DOHH2 (cell line): Measurements from ENCODE around the gene AGGF1.
"Not testable (repeated sequence)": the region's sequence is repeated elsewhere in the genome, so short reads cannot be mapped to it uniquely, and the experiment has no call there.

ENCODE experiments used
- H3F3A ChIP-seq: fragments of 200-600 bp; sonication (generic), shearing (Covaris generic); 2 replicates; pipeline ENCODE4 v1.6.0; 2016; ENCODE audit warnings: antibody characterized with exemption, mild to moderate bottlenecking; ENCODE audit not compliant: control insufficient read depth, insufficient read depth
- H3K27ac ChIP-seq: fragments of 200-600 bp; sonication (generic); 2 replicates; pipeline ENCODE4 v1.5.1; 2014; ENCODE audit warnings: low read depth, mild to moderate bottlenecking, low read length, moderate library complexity
- H3K27me3 ChIP-seq: fragments of 200-600 bp; sonication (generic); 2 replicates; pipeline ENCODE4 v1.6.1; 2014; ENCODE audit warnings: mild to moderate bottlenecking, low read length, mixed read lengths; ENCODE audit not compliant: control insufficient read depth
- H3K36me3 ChIP-seq: fragments of 200-600 bp; sonication (generic); 2 replicates; pipeline ENCODE4 v1.6.1; 2014; ENCODE audit warnings: mild to moderate bottlenecking, low read length, moderate library complexity, mixed read lengths; ENCODE audit not compliant: control insufficient read depth
- H3K4me1 ChIP-seq: fragments of 200-600 bp; sonication (generic); 2 replicates; pipeline ENCODE4 v1.6.1; 2014; ENCODE audit warnings: mild to moderate bottlenecking, low read length, mixed read lengths; ENCODE audit not compliant: control insufficient read depth
- H3K4me2 ChIP-seq: fragments of 200-600 bp; sonication (generic); 2 replicates; pipeline ENCODE4 v1.6.0; 2014; ENCODE audit warnings: mild to moderate bottlenecking, low read length, moderate library complexity
- H3K4me3 ChIP-seq: fragments of 200-600 bp; sonication (generic); 2 replicates; pipeline ENCODE4 v1.5.1; 2014; ENCODE audit warnings: mild to moderate bottlenecking, low read length, mixed read lengths
- H3K79me2 ChIP-seq: fragments of 200-600 bp; sonication (generic); 2 replicates; pipeline ENCODE4 v1.6.1; 2014; ENCODE audit warnings: mild to moderate bottlenecking, low read length, mixed read lengths; ENCODE audit not compliant: control insufficient read depth
- H3K9me2 ChIP-seq: fragments of 200-600 bp; sonication (generic); replicated peaks from 2 replicates; pipeline ENCODE4 v1.6.1; 2014; ENCODE audit warnings: mild to moderate bottlenecking, low read length, mixed read lengths; ENCODE audit not compliant: control insufficient read depth
- H3K9me3 ChIP-seq: fragments of 200-600 bp; sonication (generic); 2 replicates; pipeline ENCODE4 v1.6.1; 2014; ENCODE audit warnings: antibody characterized with exemption, low read length, mixed read lengths; ENCODE audit not compliant: control insufficient read depth, insufficient read depth
- H4K20me1 ChIP-seq: fragments of 200-600 bp; sonication (generic); 2 replicates; pipeline ENCODE4 v1.6.0; 2014; ENCODE audit warnings: low read depth, mild to moderate bottlenecking, antibody characterized with exemption, low read length, moderate library complexity; ENCODE audit not compliant: control insufficient read depth, insufficient read depth
- CTCF ChIP-seq: fragments of 200-600 bp; sonication (generic); IDR thresholded peaks from one replicate; pipeline ENCODE4 v1.5.1; 2014; ENCODE audit warnings: antibody characterized with exemption, mild to moderate bottlenecking, low read depth, low read length; ENCODE audit not compliant: poor library complexity, severe bottlenecking
- EZH2phosphoT487 ChIP-seq: fragments of 200-600 bp; sonication (generic); IDR thresholded peaks from 2 replicates; pipeline ENCODE4 v1.6.1; 2017; ENCODE audit warnings: borderline replicate concordance, mild to moderate bottlenecking, antibody characterized with exemption, low read length, moderate library complexity, mixed read lengths

Gene AGGF1

GRCh38 chr5:77074745-77075144, 44.5 kb downstream of the AGGF1 start:
- Histone ChIP-seq H3F3A (peaks cover 6% of the 10 kb centered on the region; the same call in 1 of the 2 replicates), H3K4me1 (peaks cover 5% of the 10 kb centered on the region), H3K79me2 (no peaks in the 10 kb centered on the region), H3K9me2 (no peaks in the 10 kb centered on the region), H3K4me2 (no peak overlapping the region), H3K27me3 (no peaks in the 10 kb centered on the region), H4K20me1 (no peaks in the 10 kb centered on the region), H3K9me3 (no peaks in the 10 kb centered on the region), H3K4me3 (no peak overlapping the region), H3K27ac (no peak overlapping the region), H3K36me3 (peaks cover 18% of the 10 kb centered on the region; the same call in 1 of the 2 replicates)
- TF ChIP-seq CTCF (no peak), EZH2phosphoT487 (no peak)

- H3K79me2 ChIP-seq = no peaks in the 10 kb centered on the region
- TF ChIP-seq EZH2phosphoT487 = no peak
- peak; percentile 82 for TF ChIP-seq CTCF
- peaks cover 19% of the 10 kb centered on the region for H3K36me3 ChIP-seq
- H4K20me1 ChIP-seq = no peaks in the 10 kb centered on the region
- no peaks in the 10 kb centered on the region for H3K9me2 ChIP-seq
- H3K9me3 ChIP-seq = no peaks in the 10 kb centered on the region
- peak overlapping the region; percentile 67 for H3K4me3 ChIP-seq
- H3F3A ChIP-seq = peaks cover 9% of the 10 kb centered on the region; the same call in 1 of the 2 replicates
- H3K4me2 ChIP-seq = peak overlapping the region; percentile 70
- H3K27ac ChIP-seq = no peak overlapping the region
- peaks cover 5% of the 10 kb centered on the region for H3K4me1 ChIP-seq
- no peaks in the 10 kb centered on the region for H3K27me3 ChIP-seq
These were observed 47.0 kb downstream of the AGGF1 start for GRCh38 chr5:77076961-77077828.

GRCh38 chr5:77077829-77078176, 47.6 kb downstream of the AGGF1 start:
- no peaks in the 10 kb centered on the region for H3K9me2 ChIP-seq
- H3K4me2 ChIP-seq = peak overlapping the region; percentile 70
- no peak overlapping the region for H3K27ac ChIP-seq
- H3K27me3 ChIP-seq = no peaks in the 10 kb centered on the region
- peak; percentile 25 for TF ChIP-seq CTCF
- no peak for TF ChIP-seq EZH2phosphoT487
- no peaks in the 10 kb centered on the region for H4K20me1 ChIP-seq
- peaks cover 9% of the 10 kb centered on the region; the same call in 1 of the 2 replicates for H3F3A ChIP-seq
- H3K4me1 ChIP-seq = peaks cover 5% of the 10 kb centered on the region
- peak overlapping the region; percentile 67 for H3K4me3 ChIP-seq
- H3K9me3 ChIP-seq = no peaks in the 10 kb centered on the region
- H3K79me2 ChIP-seq = peaks cover 2% of the 10 kb centered on the region; the same call in 1 of the 2 replicates
- peaks cover 22% of the 10 kb centered on the region for H3K36me3 ChIP-seq

- not testable (repeated sequence) for H3K27me3 ChIP-seq, H3K4me2 ChIP-seq, H4K20me1 ChIP-seq, H3K27ac ChIP-seq, H3K9me2 ChIP-seq, H3K4me3 ChIP-seq, H3K9me3 ChIP-seq
- Histone ChIP-seq H3F3A (peaks cover 12% of the 10 kb centered on the region), H3K4me1 (peaks cover 30% of the 10 kb centered on the region), H3K36me3 (peaks cover 40% of the 10 kb centered on the region), H3K79me2 (peaks cover 24% of the 10 kb centered on the region)
These were observed 50.3 kb downstream of the AGGF1 start for GRCh38 chr5:77080479-77080878.
